ENCODE results near the gene ARHGAP18.
A peak's percentile ranks its signal among the peaks of the same experiment; 100 is the strongest.
"Not testable (repeated sequence)": the region's sequence is repeated elsewhere in the genome, so short reads cannot be mapped to it uniquely, and the experiment has no call there.

Gene ARHGAP18

GRCh38 chr6:129586815-129587214 is 123.2 kb downstream of the ARHGAP18 start:
- H3K4me3 ChIP-seq (ENCODE audit: control insufficient read depth in 1 of 7, extremely low read depth in 1 of 7, insufficient read depth in 4 of 7, low read depth in 2 of 7, low read length in 6 of 7), result no peak overlapping the region
- WGBS (ENCODE audit: insufficient coverage), result 94% methylated on average over 2 of the region's 2 CpGs
- H3K9me3 ChIP-seq (ENCODE audit: control extremely low read depth in 1 of 5, control insufficient read depth in 4 of 5, insufficient read depth in 2 of 5, low read depth in 1 of 5, low read length in 4 of 5), result peaks cover 0 to 2% (median 0%) of the 10 kb centered on the region in 5 experiments
- POLR2A ChIA-PET, result no interaction called here
- no peak overlapping the region for H3K27ac ChIP-seq (ENCODE audit: insufficient read depth in 1 of 2, low read depth in 1 of 2, low read length in 2 of 2, poor library complexity in 1 of 2, severe bottlenecking in 2 of 2)
- peaks cover 0 to 4% (median 0%) of the 10 kb centered on the region in 4 experiments for H3K36me3 ChIP-seq (ENCODE audit: control insufficient read depth in 4 of 4, insufficient read depth in 4 of 4, low read length in 3 of 4)
- no peaks in the 10 kb centered on the region for H3K27me3 ChIP-seq (replicated peaks in 2 of 5; ENCODE audit: control insufficient read depth in 4 of 5, insufficient read depth in 5 of 5, low read length in 4 of 5)
- H3K4me1 ChIP-seq (ENCODE audit: control extremely low read depth in 1 of 4, control insufficient read depth in 4 of 4, insufficient read depth in 4 of 4, low read length in 3 of 4), result no peaks in the 10 kb centered on the region
- CTCF ChIA-PET, result interaction anchor here (0.9 kb wide), 1 partner anchor 9 kb away, joined by 3 read pairs; no protein-coding TSS in a partner anchor
- no peak for DNase-seq

GRCh38 chr6:129583866-129584265 is 126.1 kb downstream of the ARHGAP18 start:
- Histone ChIP-seq H3K4me1 (ENCODE audit: control extremely low read depth in 1 of 4, control insufficient read depth in 4 of 4, insufficient read depth in 4 of 4, low read length in 3 of 4) (no peaks in the 10 kb centered on the region), H3K36me3 (ENCODE audit: control insufficient read depth in 4 of 4, insufficient read depth in 4 of 4, low read length in 3 of 4) (no peaks in the 10 kb centered on the region), H3K4me3 (ENCODE audit: control insufficient read depth in 1 of 7, extremely low read depth in 1 of 7, insufficient read depth in 4 of 7, low read depth in 2 of 7, low read length in 6 of 7) (no peak overlapping the region), H3K27me3 (replicated peaks in 2 of 5; ENCODE audit: control insufficient read depth in 4 of 5, insufficient read depth in 5 of 5, low read length in 4 of 5) (no peaks in the 10 kb centered on the region), H3K27ac (ENCODE audit: insufficient read depth in 1 of 2, low read depth in 1 of 2, low read length in 2 of 2, poor library complexity in 1 of 2, severe bottlenecking in 2 of 2) (no peak overlapping the region), H3K9me3 (ENCODE audit: control extremely low read depth in 1 of 5, control insufficient read depth in 4 of 5, insufficient read depth in 2 of 5, low read depth in 1 of 5, low read length in 4 of 5) (peaks cover 0 to 2% (median 0%) of the 10 kb centered on the region in 5 experiments)
- 100% methylated on average over 1 of the region's 7 CpGs for WGBS (ENCODE audit: insufficient coverage)
- no peak for DNase-seq
- ChIA-PET POLR2A (no interaction called here), CTCF (no interaction called here)

GRCh38 chr6:129578315-129578714 is 131.7 kb downstream of the ARHGAP18 start:
- ChIA-PET CTCF (interaction anchor here (0.7 to 10.9 kb wide), 4 partner anchors 13 to 151 kb away, joined by 3 to 73 read pairs (median 4); no protein-coding TSS in a partner anchor), POLR2A (no interaction called here)
- H3K4me1 ChIP-seq (ENCODE audit: control extremely low read depth in 1 of 4, control insufficient read depth in 4 of 4, insufficient read depth in 4 of 4, low read length in 3 of 4), result no peaks in the 10 kb centered on the region
- H3K36me3 ChIP-seq (ENCODE audit: control insufficient read depth in 4 of 4, insufficient read depth in 4 of 4, low read length in 3 of 4), result no peaks in the 10 kb centered on the region
- no peak overlapping the region for H3K27ac ChIP-seq (ENCODE audit: insufficient read depth in 1 of 2, low read depth in 1 of 2, low read length in 2 of 2, poor library complexity in 1 of 2, severe bottlenecking in 2 of 2)
- H3K4me3 ChIP-seq (ENCODE audit: control insufficient read depth in 1 of 7, extremely low read depth in 1 of 7, insufficient read depth in 4 of 7, low read depth in 2 of 7, low read length in 6 of 7), result no peak overlapping the region
- no peaks in the 10 kb centered on the region for H3K9me3 ChIP-seq (ENCODE audit: control extremely low read depth in 1 of 5, control insufficient read depth in 4 of 5, insufficient read depth in 2 of 5, low read depth in 1 of 5, low read length in 4 of 5)
- no peak for DNase-seq
- WGBS (ENCODE audit: insufficient coverage), result no CpG with 5 or more reads among the region's 1 CpG
- H3K27me3 ChIP-seq (replicated peaks in 2 of 5; ENCODE audit: control insufficient read depth in 4 of 5, insufficient read depth in 5 of 5, low read length in 4 of 5), result no peaks in the 10 kb centered on the region

GRCh38 chr6:129577691-129578090 is 132.3 kb downstream of the ARHGAP18 start:
- Histone ChIP-seq H3K27me3 (replicated peaks in 2 of 5; ENCODE audit: control insufficient read depth in 4 of 5, insufficient read depth in 5 of 5, low read length in 4 of 5) (no peaks in the 10 kb centered on the region), H3K9me3 (ENCODE audit: control extremely low read depth in 1 of 5, control insufficient read depth in 4 of 5, insufficient read depth in 2 of 5, low read depth in 1 of 5, low read length in 4 of 5) (no peaks in the 10 kb centered on the region), H3K27ac (ENCODE audit: insufficient read depth in 1 of 2, low read depth in 1 of 2, low read length in 2 of 2, poor library complexity in 1 of 2, severe bottlenecking in 2 of 2) (no peak overlapping the region), H3K4me1 (ENCODE audit: control extremely low read depth in 1 of 4, control insufficient read depth in 4 of 4, insufficient read depth in 4 of 4, low read length in 3 of 4) (no peaks in the 10 kb centered on the region), H3K36me3 (ENCODE audit: control insufficient read depth in 4 of 4, insufficient read depth in 4 of 4, low read length in 3 of 4) (no peaks in the 10 kb centered on the region), H3K4me3 (ENCODE audit: control insufficient read depth in 1 of 7, extremely low read depth in 1 of 7, insufficient read depth in 4 of 7, low read depth in 2 of 7, low read length in 6 of 7) (no peak overlapping the region)
- 53% methylated on average over 2 of the region's 3 CpGs for WGBS (ENCODE audit: insufficient coverage)
- DNase-seq, result no peak
- ChIA-PET POLR2A (no interaction called here), CTCF (interaction anchor here (1.0 to 10.9 kb wide), 3 partner anchors 10 to 77 kb away, joined by 3 to 73 read pairs (median 4); no protein-coding TSS in a partner anchor)

GRCh38 chr6:129576456-129576855 is 133.5 kb downstream of the ARHGAP18 start:
- ChIA-PET CTCF (interaction anchor here (10.9 kb wide), 1 partner anchor 76 kb away, joined by 73 read pairs; no protein-coding TSS in a partner anchor), POLR2A (no interaction called here)
- DNase-seq, result no peak
- H3K4me1 ChIP-seq (ENCODE audit: control extremely low read depth in 1 of 4, control insufficient read depth in 4 of 4, insufficient read depth in 4 of 4, low read length in 3 of 4), result no peaks in the 10 kb centered on the region
- H3K4me3 ChIP-seq (ENCODE audit: control insufficient read depth in 1 of 7, extremely low read depth in 1 of 7, insufficient read depth in 4 of 7, low read depth in 2 of 7, low read length in 6 of 7), result no peak overlapping the region
- WGBS (ENCODE audit: insufficient coverage), result no CpG with 5 or more reads among the region's 4 CpGs
- no peaks in the 10 kb centered on the region for H3K27me3 ChIP-seq (replicated peaks in 2 of 5; ENCODE audit: control insufficient read depth in 4 of 5, insufficient read depth in 5 of 5, low read length in 4 of 5)
- no peaks in the 10 kb centered on the region for H3K36me3 ChIP-seq (ENCODE audit: control insufficient read depth in 4 of 4, insufficient read depth in 4 of 4, low read length in 3 of 4)
- no peak overlapping the region for H3K27ac ChIP-seq (ENCODE audit: insufficient read depth in 1 of 2, low read depth in 1 of 2, low read length in 2 of 2, poor library complexity in 1 of 2, severe bottlenecking in 2 of 2)
- H3K9me3 ChIP-seq (ENCODE audit: control extremely low read depth in 1 of 5, control insufficient read depth in 4 of 5, insufficient read depth in 2 of 5, low read depth in 1 of 5, low read length in 4 of 5), result no peaks in the 10 kb centered on the region

GRCh38 chr6:129575378-129576118 is 134.4 kb downstream of the ARHGAP18 start:
- Histone ChIP-seq H3K4me1 (ENCODE audit: control extremely low read depth in 1 of 4, control insufficient read depth in 4 of 4, insufficient read depth in 4 of 4, low read length in 3 of 4) (no peaks in the 10 kb centered on the region), H3K9me3 (ENCODE audit: control extremely low read depth in 1 of 5, control insufficient read depth in 4 of 5, insufficient read depth in 2 of 5, low read depth in 1 of 5, low read length in 4 of 5) (no peaks in the 10 kb centered on the region), H3K27me3 (replicated peaks in 2 of 5; ENCODE audit: control insufficient read depth in 4 of 5, insufficient read depth in 5 of 5, low read length in 4 of 5) (no peaks in the 10 kb centered on the region), H3K27ac (ENCODE audit: insufficient read depth in 1 of 2, low read depth in 1 of 2, low read length in 2 of 2, poor library complexity in 1 of 2, severe bottlenecking in 2 of 2) (no peak overlapping the region), H3K36me3 (ENCODE audit: control insufficient read depth in 4 of 4, insufficient read depth in 4 of 4, low read length in 3 of 4) (no peaks in the 10 kb centered on the region), H3K4me3 (ENCODE audit: control insufficient read depth in 1 of 7, extremely low read depth in 1 of 7, insufficient read depth in 4 of 7, low read depth in 2 of 7, low read length in 6 of 7) (peak overlapping the region in 2 of 7 experiments; percentile 29 to 68)
- ChIA-PET CTCF (interaction anchor here (0.6 to 10.9 kb wide), 6 partner anchors 10 to 85 kb away, joined by 3 to 73 read pairs (median 4); no protein-coding TSS in a partner anchor), POLR2A (interaction anchor here (0.7 kb wide), 1 partner anchor 793 kb away, joined by 3 read pairs; no protein-coding TSS in a partner anchor)
- DNase-seq, result peak; percentile 54 to 74 (median 74)
- WGBS (ENCODE audit: insufficient coverage), result 38% methylated on average over 3 of the region's 10 CpGs

GRCh38 chr6:129574605-129575004 is 135.4 kb downstream of the ARHGAP18 start:
- H3K27ac ChIP-seq (ENCODE audit: insufficient read depth in 1 of 2, low read depth in 1 of 2, low read length in 2 of 2, poor library complexity in 1 of 2, severe bottlenecking in 2 of 2); H3K4me3 ChIP-seq (ENCODE audit: control insufficient read depth in 1 of 7, extremely low read depth in 1 of 7, insufficient read depth in 4 of 7, low read depth in 2 of 7, low read length in 6 of 7); DNase-seq; POLR2A ChIA-PET; H3K36me3 ChIP-seq (ENCODE audit: control insufficient read depth in 4 of 4, insufficient read depth in 4 of 4, low read length in 3 of 4); H3K4me1 ChIP-seq (ENCODE audit: control extremely low read depth in 1 of 4, control insufficient read depth in 4 of 4, insufficient read depth in 4 of 4, low read length in 3 of 4); H3K27me3 ChIP-seq (replicated peaks in 2 of 5; ENCODE audit: control insufficient read depth in 4 of 5, insufficient read depth in 5 of 5, low read length in 4 of 5); H3K9me3 ChIP-seq (ENCODE audit: control extremely low read depth in 1 of 5, control insufficient read depth in 4 of 5, insufficient read depth in 2 of 5, low read depth in 1 of 5, low read length in 4 of 5): not testable (repeated sequence)
- WGBS (ENCODE audit: insufficient coverage), result no CpG with 5 or more reads among the region's 5 CpGs
- CTCF ChIA-PET, result interaction anchor here (0.8 to 10.9 kb wide), 5 partner anchors 9 to 84 kb away, joined by 3 to 73 read pairs (median 5); no protein-coding TSS in a partner anchor

All from common myeloid progenitor, CD34-positive (primary cell).